HUDEP-2 (cell line): ENCODE data around the gene COQ8A.
"Not testable (repeated sequence)": the region's sequence is repeated elsewhere in the genome, so short reads cannot be mapped to it uniquely, and the experiment has no call there.

Source experiments
- DNase-seq, 76 experiments: peaks; one replicate each; lab custom pipeline; 2025; ENCODE audit not compliant: unreplicated experiment in 76 of 76; lab: John Stamatoyannopoulos, UW

Gene COQ8A

GRCh38 chr1:226999579-226999978, 59.5 kb downstream of the COQ8A start:
- DNase-seq = not testable (repeated sequence)

GRCh38 chr1:227002531-227003049, 62.5 kb downstream of the COQ8A start:
- no peak for DNase-seq

- no peak for DNase-seq
Measured at GRCh38 chr1:227003165-227003564, 63.1 kb downstream of the COQ8A start.

- DNase-seq = no peak
Measured at GRCh38 chr1:227004796-227005195, 64.7 kb downstream of the COQ8A start.

- DNase-seq = no peak
Measured at GRCh38 chr1:227006226-227006796, 66.2 kb downstream of the COQ8A start.

- DNase-seq = no peak
Measured at GRCh38 chr1:227009937-227010336, 69.8 kb downstream of the COQ8A start.

GRCh38 chr1:227010645-227011044, 70.6 kb downstream of the COQ8A start:
- DNase-seq = no peak

- no peak for DNase-seq
Measured at GRCh38 chr1:227016990-227017389, 76.9 kb downstream of the COQ8A start.

GRCh38 chr1:227032396-227032795, 92.3 kb downstream of the COQ8A start:
- DNase-seq = no peak

- no peak for DNase-seq
Measured at GRCh38 chr1:227033880-227034279, 93.8 kb downstream of the COQ8A start.

- no peak for DNase-seq
Measured at GRCh38 chr1:227035316-227035715, 95.2 kb downstream of the COQ8A start.

GRCh38 chr1:227037121-227037520, 97.0 kb downstream of the COQ8A start:
- DNase-seq = no peak
